HepG2 (cell line): ENCODE measurements around the gene FRK.

Experiments
- BRCA1 ChIP-seq: sonication (generic); formaldehyde crosslinking; IDR thresholded peaks from 2 replicates; pipeline ENCODE4 v1.4.0; 2020; ENCODE audit warnings: missing genetic modification reagents
- CHCHD3 ChIP-seq: sonication (generic); formaldehyde crosslinking; IDR thresholded peaks from 2 replicates; pipeline ENCODE4 v1.8.0; 2022; ENCODE audit warnings: mild to moderate bottlenecking, missing genetic modification reagents, moderate library complexity
- ELF4 ChIP-seq: sonication (generic); formaldehyde crosslinking; IDR thresholded peaks from 2 replicates; pipeline ENCODE4 v1.5.0; 2020; ENCODE audit warnings: missing genetic modification reagents, mild to moderate bottlenecking, moderate library complexity, borderline replicate concordance
- EP300 ChIP-seq, 3 experiments: sonication (generic) in 1 of 3; formaldehyde crosslinking in 1 of 3; IDR thresholded peaks; 2 replicates each; pipeline versions ENCODE4 v1.5.1 to v1.6.1; 2011 to 2020; ENCODE audit warnings: low read depth in 2 of 3, low read length in 2 of 3, borderline replicate concordance in 1 of 3, improper control_type of control experiment in 1 of 3, mild to moderate bottlenecking in 1 of 3, missing genetic modification reagents in 1 of 3, moderate library complexity in 1 of 3
- ESRRA ChIP-seq: sonication (generic); formaldehyde crosslinking; IDR thresholded peaks from 2 replicates; pipeline ENCODE4 v1.5.1; 2020; ENCODE audit warnings: mild to moderate bottlenecking, low read depth, missing genetic modification reagents
- ZBTB34 ChIP-seq: sonication (generic); formaldehyde crosslinking; IDR thresholded peaks from 2 replicates; pipeline ENCODE4 v1.8.0; 2022; ENCODE audit warnings: mild to moderate bottlenecking, missing genetic modification reagents
- ZNF30 ChIP-seq: sonication (generic); formaldehyde crosslinking; IDR thresholded peaks from 2 replicates; pipeline ENCODE4 v1.5.0; 2020; ENCODE audit warnings: mild to moderate bottlenecking, missing genetic modification reagents
- TF ChIP-seq, protein P1 (sequence below): sonication (generic); formaldehyde crosslinking; IDR thresholded peaks from 2 replicates; pipeline ENCODE4 v1.5.0; 2020; ENCODE audit warnings: mild to moderate bottlenecking, missing genetic modification reagents, moderate library complexity

DNA sequence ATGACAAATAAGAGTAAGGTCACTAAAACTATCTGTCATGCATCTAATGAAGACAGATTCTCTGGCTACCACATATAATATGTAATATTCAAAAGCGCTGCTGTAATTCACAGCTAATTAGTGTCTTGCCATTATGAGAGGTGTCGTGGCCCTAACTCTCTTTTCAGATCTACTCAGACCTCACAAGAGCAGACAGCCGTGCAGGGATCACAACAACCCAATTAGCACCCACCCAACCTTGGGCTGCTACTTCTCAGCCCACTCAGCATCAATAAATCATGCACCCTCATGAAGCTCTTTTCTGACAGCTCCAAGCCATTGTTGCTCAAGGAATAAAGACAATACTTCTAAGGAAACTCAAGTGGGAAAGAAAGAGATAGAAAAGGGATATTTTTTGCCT is 61.5 kb downstream of the FRK start:
- no peak for TF ChIP-seq CHCHD3 (CRISPR knock-in tag)
- TF ChIP-seq ZBTB34: no peak
- TF ChIP-seq EP300 (IDR thresholded peaks at IDR 0.05; ENCODE audit: low read depth in 2 of 2, low read length in 2 of 2): no peak
- no peak for TF ChIP-seq EP300 (CRISPR knock-in tag; IDR thresholded peaks at IDR 0.05; ENCODE audit: borderline replicate concordance)
- TF ChIP-seq ESRRA (CRISPR knock-in tag): no peak
- no peak for TF ChIP-seq BRCA1 (CRISPR knock-in tag)
- TF ChIP-seq ELF4 (CRISPR knock-in tag): no peak
- TF ChIP-seq, protein P1, sequence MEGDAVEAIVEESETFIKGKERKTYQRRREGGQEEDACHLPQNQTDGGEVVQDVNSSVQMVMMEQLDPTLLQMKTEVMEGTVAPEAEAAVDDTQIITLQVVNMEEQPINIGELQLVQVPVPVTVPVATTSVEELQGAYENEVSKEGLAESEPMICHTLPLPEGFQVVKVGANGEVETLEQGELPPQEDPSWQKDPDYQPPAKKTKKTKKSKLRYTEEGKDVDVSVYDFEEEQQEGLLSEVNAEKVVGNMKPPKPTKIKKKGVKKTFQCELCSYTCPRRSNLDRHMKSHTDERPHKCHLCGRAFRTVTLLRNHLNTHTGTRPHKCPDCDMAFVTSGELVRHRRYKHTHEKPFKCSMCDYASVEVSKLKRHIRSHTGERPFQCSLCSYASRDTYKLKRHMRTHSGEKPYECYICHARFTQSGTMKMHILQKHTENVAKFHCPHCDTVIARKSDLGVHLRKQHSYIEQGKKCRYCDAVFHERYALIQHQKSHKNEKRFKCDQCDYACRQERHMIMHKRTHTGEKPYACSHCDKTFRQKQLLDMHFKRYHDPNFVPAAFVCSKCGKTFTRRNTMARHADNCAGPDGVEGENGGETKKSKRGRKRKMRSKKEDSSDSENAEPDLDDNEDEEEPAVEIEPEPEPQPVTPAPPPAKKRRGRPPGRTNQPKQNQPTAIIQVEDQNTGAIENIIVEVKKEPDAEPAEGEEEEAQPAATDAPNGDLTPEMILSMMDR: no peak
- TF ChIP-seq ZNF30: no peak
